ENCODE data around the gene LRRC32. TPM values are rescaled to one million over a fixed set of nuclear protein-coding genes. Genes with fewer than 3 reads are reported as not detected.

The LRRC32 gene
- polyA plus RNA-seq, 10 donors: 22.7 to 37.3 (median 25.0) TPM

- DNase-seq: no peak
Measured at GRCh38 chr11:76663912-76664440, 6.6 kb downstream of the LRRC32 start.

- DNase-seq: no peak
Measured at GRCh38 chr11:76663486-76663810, 7.1 kb downstream of the LRRC32 start.

- no peak for DNase-seq
Measured at GRCh38 chr11:76662656-76663485, 7.7 kb downstream of the LRRC32 start.

- DNase-seq: no peak
Measured at GRCh38 chr11:76661834-76662434, 8.6 kb downstream of the LRRC32 start.

- DNase-seq: no peak
Measured at GRCh38 chr11:76661306-76661751, 9.2 kb downstream of the LRRC32 start.

- DNase-seq: no peak
Measured at GRCh38 chr11:76660533-76661305, 9.8 kb downstream of the LRRC32 start.

GRCh38 chr11:76659672-76660532, 10.6 kb downstream of the LRRC32 start:
- no peak for DNase-seq

- no peak for DNase-seq
Measured at GRCh38 chr11:76658651-76659650, 11.6 kb downstream of the LRRC32 start.

GRCh38 chr11:76658231-76658630, 12.3 kb downstream of the LRRC32 start:
- no peak for DNase-seq

- DNase-seq: no peak
Measured at GRCh38 chr11:76657187-76658170, 13.1 kb downstream of the LRRC32 start.

- DNase-seq: peak in 1 of 3 donors; percentile 73
Measured at GRCh38 chr11:76656571-76657081, 13.9 kb downstream of the LRRC32 start.

- DNase-seq: no peak
Measured at GRCh38 chr11:76656050-76656531, 14.5 kb downstream of the LRRC32 start.

GRCh38 chr11:76655501-76656049, 15.0 kb downstream of the LRRC32 start:
- DNase-seq: no peak

GRCh38 chr11:76654980-76655379, 15.6 kb downstream of the LRRC32 start:
- no peak for DNase-seq

- DNase-seq: peak; percentile 91 to 97 (median 95)
Measured at GRCh38 chr11:76654298-76654851, 16.2 kb downstream of the LRRC32 start.

- DNase-seq: peak; percentile 77 to 95 (median 86)
Measured at GRCh38 chr11:76653674-76654284, 16.8 kb downstream of the LRRC32 start.

- no peak for DNase-seq
Measured at GRCh38 chr11:76653012-76653673, 17.4 kb downstream of the LRRC32 start.
